PFSK-1 (cell line): ENCODE data around the gene DCAF17.

Experiments used
- FOXP2 ChIP-seq: optimal IDR thresholded peaks from 2 replicates; pipeline ENCODE3; 2011; ENCODE audit warnings: borderline replicate concordance, control low read depth, inconsistent platforms; ENCODE audit not compliant: insufficient read depth; ENCODE audit errors: extremely low read length, extremely low read depth
- POLR2AphosphoS5 ChIP-seq: IDR thresholded peaks from 2 replicates; pipeline ENCODE4 v1.6.1; 2012; ENCODE audit warnings: low read depth, mild to moderate bottlenecking, control low read depth, low read length, moderate library complexity
- REST ChIP-seq, 2 experiments: IDR thresholded peaks; 2 replicates each; pipeline versions ENCODE4 v1.6.1 to v1.8.0; 2011 to 2012; ENCODE audit warnings: low read depth in 2 of 2, low read length in 2 of 2, control low read depth in 1 of 2, inconsistent platforms in 1 of 2, mild to moderate bottlenecking in 1 of 2, moderate library complexity in 1 of 2; ENCODE audit not compliant: insufficient read depth in 1 of 2
- SIN3A ChIP-seq: IDR thresholded peaks from 2 replicates; pipeline ENCODE4 v1.6.1; 2012; ENCODE audit warnings: mild to moderate bottlenecking, low read length, moderate library complexity, borderline replicate concordance; ENCODE audit not compliant: insufficient read depth
- TAF1 ChIP-seq: IDR thresholded peaks from 2 replicates; pipeline ENCODE4 v1.6.1; 2012; ENCODE audit warnings: low read length, control low read depth, borderline replicate concordance; ENCODE audit not compliant: insufficient read depth

The DCAF17 gene

GRCh38 chr2:171512683-171513195, 78.7 kb downstream of the DCAF17 start:
- TF ChIP-seq SIN3A, result no peak
- no peak for TF ChIP-seq TAF1
- no peak for TF ChIP-seq FOXP2
- no peak for TF ChIP-seq POLR2AphosphoS5
- TF ChIP-seq REST (IDR thresholded peaks at IDR 0.05; ENCODE audit: insufficient read depth in 1 of 2, low read depth in 2 of 2, low read length in 2 of 2), result no peak

- TF ChIP-seq REST (IDR thresholded peaks at IDR 0.05; ENCODE audit: insufficient read depth in 1 of 2, low read depth in 2 of 2, low read length in 2 of 2), result no peak
- TF ChIP-seq SIN3A, result no peak
- no peak for TF ChIP-seq POLR2AphosphoS5
- TF ChIP-seq FOXP2, result no peak
- TF ChIP-seq TAF1, result no peak
Observed at GRCh38 chr2:171513719-171514160, 79.7 kb downstream of the DCAF17 start.

DNA sequence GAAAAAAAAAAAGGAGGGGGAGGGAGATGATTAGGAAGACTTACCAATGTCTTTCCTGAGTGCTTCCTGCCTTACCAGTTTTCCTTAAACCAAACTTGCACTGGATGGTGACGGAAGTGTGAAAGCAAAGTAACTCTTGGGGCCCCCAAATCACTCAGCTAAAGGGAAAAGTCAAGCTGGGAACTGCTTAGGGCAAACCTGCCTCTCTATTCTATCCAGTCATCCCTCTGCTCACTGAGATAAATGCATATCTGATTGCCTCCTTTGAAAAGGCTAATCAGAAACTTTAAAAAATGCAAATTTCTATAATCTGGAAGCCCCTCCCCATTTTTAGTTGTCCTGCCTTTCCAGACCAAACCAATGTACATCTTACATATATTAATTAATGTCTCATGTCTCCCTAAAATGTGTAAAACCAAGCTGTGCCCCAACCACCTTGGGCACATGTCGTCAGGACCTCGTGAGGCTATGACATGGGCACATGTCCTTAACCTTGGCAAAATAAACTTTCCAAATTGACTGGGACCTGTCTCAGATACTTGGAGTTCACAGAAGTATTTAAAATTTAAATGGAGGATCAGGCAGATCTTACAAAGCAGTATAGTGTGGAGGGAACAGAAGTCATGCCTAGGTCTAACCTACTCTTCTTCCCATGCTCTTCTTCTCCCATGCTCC, 81.0 kb downstream of the DCAF17 start:
- no peak for TF ChIP-seq FOXP2
- TF ChIP-seq TAF1, result no peak
- no peak for TF ChIP-seq REST (IDR thresholded peaks at IDR 0.05; ENCODE audit: insufficient read depth in 1 of 2, low read depth in 2 of 2, low read length in 2 of 2)
- no peak for TF ChIP-seq POLR2AphosphoS5
- no peak for TF ChIP-seq SIN3A

DNA sequence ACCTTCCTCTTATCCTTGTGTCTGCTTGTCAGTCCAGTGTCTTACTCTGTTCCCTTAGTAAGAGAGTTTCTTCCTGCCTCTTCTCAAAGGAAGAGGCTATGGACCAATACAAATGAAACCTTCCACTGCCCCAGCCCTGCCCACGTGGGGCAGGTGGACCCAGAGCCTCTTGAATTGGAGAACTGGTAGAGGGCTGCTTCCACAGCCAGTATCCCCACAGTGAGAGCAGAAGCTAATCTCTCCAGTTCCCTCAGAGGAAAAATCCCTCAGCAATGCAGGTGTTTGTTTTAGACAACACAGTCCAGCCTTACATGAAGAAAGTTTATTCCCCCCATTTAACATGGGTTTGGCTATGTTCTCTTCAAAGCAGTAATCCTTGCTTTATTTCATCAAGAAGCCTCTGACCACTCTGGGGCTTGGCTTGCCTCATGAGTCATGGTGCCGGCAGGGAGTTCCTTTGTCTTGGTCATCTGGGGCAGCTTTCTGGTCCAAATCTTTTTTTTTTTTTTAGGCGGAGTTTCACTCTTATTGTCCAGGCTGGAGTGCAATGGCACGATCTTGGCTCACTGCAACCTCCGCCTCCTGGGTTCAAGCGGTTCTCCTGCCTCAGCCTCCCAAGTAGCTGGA, 81.8 kb downstream of the DCAF17 start:
- no peak for TF ChIP-seq TAF1
- no peak for TF ChIP-seq REST (IDR thresholded peaks at IDR 0.05; ENCODE audit: insufficient read depth in 1 of 2, low read depth in 2 of 2, low read length in 2 of 2)
- no peak for TF ChIP-seq POLR2AphosphoS5
- no peak for TF ChIP-seq FOXP2
- TF ChIP-seq SIN3A, result no peak

DNA sequence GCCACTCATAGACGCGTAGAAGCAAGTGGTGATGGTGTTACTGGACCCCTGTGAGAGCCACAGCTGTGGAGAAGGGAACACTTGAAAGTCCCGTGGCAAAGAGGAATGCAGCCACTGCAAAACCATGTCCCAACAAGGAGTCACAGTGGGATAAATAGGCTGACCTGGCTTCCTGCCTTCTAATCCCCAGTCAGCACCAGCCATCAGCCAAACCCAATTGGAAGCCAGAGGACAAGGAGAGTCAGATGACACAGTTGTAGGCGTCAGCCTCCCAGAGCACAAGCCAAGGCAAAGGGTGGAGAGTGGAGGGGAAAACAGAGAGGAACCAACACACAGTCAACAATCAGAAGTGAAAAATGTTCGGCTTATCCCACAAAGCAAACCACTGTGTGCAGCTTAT, 82.8 kb downstream of the DCAF17 start:
- no peak for TF ChIP-seq TAF1
- no peak for TF ChIP-seq REST (IDR thresholded peaks at IDR 0.05; ENCODE audit: insufficient read depth in 1 of 2, low read depth in 2 of 2, low read length in 2 of 2)
- no peak for TF ChIP-seq SIN3A
- TF ChIP-seq POLR2AphosphoS5, result no peak
- TF ChIP-seq FOXP2, result no peak
